KOPT-K1 (cell line): ENCODE measurements around the gene TLE7.

Source experiments
- H3K27ac ChIP-seq: fragments of 200-600 bp; sonication (generic); 2 replicates; pipeline ENCODE4 v1.5.1; 2016; ENCODE audit warnings: antibody characterized with exemption, mild to moderate bottlenecking, low read depth, low read length; ENCODE audit not compliant: poor library complexity, severe bottlenecking
- H3K36me3 ChIP-seq: fragments of 200-600 bp; sonication (generic); 2 replicates; pipeline ENCODE4 v1.5.1; 2017; ENCODE audit warnings: antibody characterized with exemption, mild to moderate bottlenecking, low read length, moderate library complexity; ENCODE audit not compliant: insufficient read depth
- H3K9me3 ChIP-seq: fragments of 200-600 bp; sonication (generic); 2 replicates; pipeline ENCODE4 v1.5.1; 2017; ENCODE audit warnings: antibody characterized with exemption, low read length, mild to moderate bottlenecking; ENCODE audit not compliant: insufficient read depth, poor library complexity, severe bottlenecking

TLE7 gene

GRCh38 chr16:71431991-71432390, 9.9 kb downstream of the TLE7 start:
- H3K9me3 ChIP-seq = peaks cover 4% of the 10 kb centered on the region
- no peak overlapping the region for H3K27ac ChIP-seq
- no peaks in the 10 kb centered on the region for H3K36me3 ChIP-seq

GRCh38 chr16:71431176-71431575, 10.7 kb downstream of the TLE7 start:
- Histone ChIP-seq H3K27ac (no peak overlapping the region), H3K36me3 (no peaks in the 10 kb centered on the region), H3K9me3 (peaks cover 4% of the 10 kb centered on the region)

GRCh38 chr16:71430744-71431143, 11.1 kb downstream of the TLE7 start:
- Histone ChIP-seq H3K9me3 (peaks cover 4% of the 10 kb centered on the region), H3K27ac (no peak overlapping the region), H3K36me3 (no peaks in the 10 kb centered on the region)

- Histone ChIP-seq H3K27ac (no peak overlapping the region), H3K36me3 (no peaks in the 10 kb centered on the region), H3K9me3 (peaks cover 4% of the 10 kb centered on the region)
Measured at GRCh38 chr16:71429581-71429980, 12.3 kb downstream of the TLE7 start.

- peaks cover 4% of the 10 kb centered on the region for H3K9me3 ChIP-seq
- H3K27ac ChIP-seq = no peak overlapping the region
- H3K36me3 ChIP-seq = no peaks in the 10 kb centered on the region
Measured at GRCh38 chr16:71428883-71429282, 13.0 kb downstream of the TLE7 start.

- H3K27ac ChIP-seq = no peak overlapping the region
- H3K9me3 ChIP-seq = peaks cover 4% of the 10 kb centered on the region
- H3K36me3 ChIP-seq = no peaks in the 10 kb centered on the region
Measured at GRCh38 chr16:71428385-71428784, 13.5 kb downstream of the TLE7 start.

GRCh38 chr16:71426880-71427615, 14.8 kb downstream of the TLE7 start:
- Histone ChIP-seq H3K36me3 (no peaks in the 10 kb centered on the region), H3K27ac (no peak overlapping the region), H3K9me3 (peaks cover 4% of the 10 kb centered on the region)

- Histone ChIP-seq H3K36me3 (no peaks in the 10 kb centered on the region), H3K27ac (no peak overlapping the region), H3K9me3 (peaks cover 4% of the 10 kb centered on the region)
Measured at GRCh38 chr16:71426069-71426879, 15.6 kb downstream of the TLE7 start.

GRCh38 chr16:71425746-71426068, 16.1 kb downstream of the TLE7 start:
- H3K27ac ChIP-seq = no peak overlapping the region

GRCh38 chr16:71424626-71425025, 17.2 kb downstream of the TLE7 start:
- Histone ChIP-seq H3K36me3 (no peaks in the 10 kb centered on the region), H3K9me3 (peaks cover 4% of the 10 kb centered on the region), H3K27ac (no peak overlapping the region)

More at GRCh38 chr16:71425746-71426068, 16.1 kb downstream of the TLE7 start:
- peaks cover 4% of the 10 kb centered on the region for H3K9me3 ChIP-seq
- H3K36me3 ChIP-seq = no peaks in the 10 kb centered on the region

- no peaks in the 10 kb centered on the region for H3K9me3 ChIP-seq
- no peaks in the 10 kb centered on the region for H3K36me3 ChIP-seq
- no peak overlapping the region for H3K27ac ChIP-seq
Measured at GRCh38 chr16:71423865-71424264, 18.0 kb downstream of the TLE7 start.

- no peaks in the 10 kb centered on the region for H3K9me3 ChIP-seq
- H3K36me3 ChIP-seq = no peaks in the 10 kb centered on the region
- no peak overlapping the region for H3K27ac ChIP-seq
Measured at GRCh38 chr16:71423016-71423415, 18.8 kb downstream of the TLE7 start.

- Histone ChIP-seq H3K27ac (no peak overlapping the region), H3K9me3 (no peaks in the 10 kb centered on the region), H3K36me3 (no peaks in the 10 kb centered on the region)
Measured at GRCh38 chr16:71421911-71422310, 19.9 kb downstream of the TLE7 start.

GRCh38 chr16:71414038-71414437, 27.8 kb downstream of the TLE7 start:
- H3K36me3 ChIP-seq = no peaks in the 10 kb centered on the region
- H3K9me3 ChIP-seq = no peaks in the 10 kb centered on the region
- no peak overlapping the region for H3K27ac ChIP-seq

- no peak overlapping the region for H3K27ac ChIP-seq
- H3K36me3 ChIP-seq = no peaks in the 10 kb centered on the region
- H3K9me3 ChIP-seq = no peaks in the 10 kb centered on the region
Measured at GRCh38 chr16:71413341-71413740, 28.5 kb downstream of the TLE7 start.
